Psoas muscle (tissue), 8 donors: ENCODE measurements around the gene MROH7. TPM values are rescaled to one million over a fixed set of nuclear protein-coding genes. Genes with fewer than 3 reads are reported as not detected.

Experiments
- ATAC-seq, 4 donors: fragments of 200-7000 bp; cut with Tn5 transposase; one replicate each; pipeline ENCODE4 v1.9.1; 2020; ENCODE audit warnings: moderate library complexity in 3 of 4, mild to moderate bottlenecking in 2 of 4
- DNase-seq, 2 donors: peaks; one replicate each; pipeline ENCODE4 v3.0.0-alpha.2; 2020
- H3K27ac ChIP-seq: fragments of 200-600 bp; one replicate; pipeline ENCODE4 v1.8.0; 2022
- H3K27me3 ChIP-seq, 3 donors: fragments of 200-600 bp in 1 of 3; one replicate each; pipeline versions ENCODE4 v1.6.1 to v1.8.0; 2013 to 2022; ENCODE audit warnings: low read length in 2 of 3, mild to moderate bottlenecking in 2 of 3, moderate library complexity in 1 of 3; ENCODE audit not compliant: insufficient read depth in 3 of 3
- H3K36me3 ChIP-seq, 2 donors: fragments of 200-600 bp in 1 of 2; one replicate each; pipeline versions ENCODE4 v1.6.1 to v1.8.0; 2013 to 2022; ENCODE audit warnings: low read depth in 1 of 2, mild to moderate bottlenecking in 1 of 2, moderate library complexity in 1 of 2; ENCODE audit not compliant: insufficient read depth in 1 of 2
- H3K4me1 ChIP-seq: fragments of 200-600 bp; one replicate; pipeline ENCODE4 v1.8.0; 2022
- H3K4me3 ChIP-seq: fragments of 200-600 bp; one replicate; pipeline ENCODE4 v1.8.0; 2022; ENCODE audit warnings: mild to moderate bottlenecking
- H3K9me3 ChIP-seq: fragments of 200-600 bp; one replicate; pipeline ENCODE4 v1.8.0; 2022
- CTCF ChIP-seq: fragments of 200-600 bp; IDR thresholded peaks from one replicate; pipeline ENCODE4 v1.8.0; 2022; ENCODE audit warnings: antibody characterized with exemption
- WGBS, 3 donors: extraction: QIAGEN DNeasy Blood & Tissue Kit; methylation state at CpG; one replicate each; pipeline versions ENCODE4 v1.1.6 to v1.1.7; 2013; 5-methylcytosine and 5-hydroxymethylcytosine counted together
- intact Hi-C, 2 donors: fragments of 100-400 bp; cut with DNase I; formaldehyde crosslinking; loops; one replicate each; pipeline versions ENCODE4 v1.11.0 to v1.14.2; 2022
- polyA plus RNA-seq, 3 donors: library from polyadenylated mRNA; stranded (reverse); fragments of 200-250 nt; gene quantifications; one replicate each; pipeline ENCODE4 v1.2.3, GENCODE V29; 2013
- total RNA-seq, 4 donors: library from RNA; stranded (reverse); fragmentation: NEBNext Ultra II Directional in 2 of 4; extraction: Animal tissue kit (Norgen Biotek cat#: 25700) in 2 of 4; gene quantifications; one replicate each; pipeline versions ENCODE4 v1.2.1 to v1.2.4, GENCODE V29; 2021 to 2023
- donor health status: healthy with polysubstance abuse.
- donor health status: DM: no; HTN: no; CAD: no; lungs with moderate emphysema.
- donor health status: Bipolar disorder and iron deficiency.
- donor health status: healthy.
- donor health status: DM: yes; HTN: yes; CAD: no.
- donor health status: DM: no; HTN: no; CAD: no.
- donor health status: DM: no; HTN: no; CAD: no.
- donor health status: DM: yes; HTN: yes; CAD: no.

Gene MROH7
- total and polyA plus RNA-seq, 7 donors: 0.05 to 7.0 (median 1.1) TPM

DNA sequence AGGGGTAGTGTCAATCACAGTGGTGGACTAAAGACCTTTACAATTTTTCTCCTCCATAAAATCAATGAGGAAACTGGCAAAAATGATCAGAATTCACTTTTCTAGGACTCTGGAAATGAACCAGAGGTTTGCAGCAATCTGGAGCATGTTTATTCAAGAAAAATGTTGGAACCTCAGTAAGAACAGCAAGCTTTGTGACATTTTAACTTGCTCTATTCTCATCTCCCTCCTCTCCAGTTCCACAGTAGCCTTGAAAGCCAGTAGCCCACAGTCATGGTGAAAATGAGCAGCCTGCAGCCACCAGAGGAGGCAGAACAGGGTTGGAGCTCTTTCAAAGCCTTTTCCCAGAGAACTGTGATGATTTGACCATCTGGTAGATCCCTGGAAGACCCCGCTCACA lies 83.2 kb downstream of the MROH7 start:
- Histone ChIP-seq H3K4me1 (no peaks in the 10 kb centered on the region), H3K9me3 (no peaks in the 10 kb centered on the region), H3K36me3 (peaks cover 22 to 100% of the 10 kb centered on the region in 2 donors), H3K27me3 (no peaks in the 10 kb centered on the region), H3K27ac (no peak overlapping the region), H3K4me3 (no peak overlapping the region)
- no peak for DNase-seq
- 90 to 100% (median 95%) methylated on average over 1 of the region's 1 CpG for WGBS, 3 donors
- TF ChIP-seq CTCF: no peak
- no peak for ATAC-seq
- intact Hi-C loops: no loop called here

DNA sequence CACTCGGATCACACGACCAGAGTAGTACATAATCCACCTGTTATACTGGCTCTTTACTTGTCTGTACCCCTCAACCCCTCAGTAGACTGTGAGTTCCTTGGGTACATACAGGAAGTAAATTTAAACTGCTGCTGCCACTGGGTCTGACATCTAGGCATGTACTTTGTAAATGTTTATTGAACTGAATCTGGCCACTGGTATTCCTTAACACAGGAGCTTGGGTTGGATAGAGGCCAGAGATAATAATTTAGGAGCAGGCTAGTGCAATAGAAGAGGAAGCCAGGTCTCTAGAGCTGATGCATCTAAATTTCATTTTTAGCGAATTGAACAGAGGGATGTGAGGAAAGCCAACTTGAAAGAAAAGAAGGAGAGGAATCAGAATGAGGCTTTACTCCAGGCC lies 86.4 kb downstream of the MROH7 start:
- intact Hi-C loops: no loop called here
- TF ChIP-seq CTCF: no peak
- no peak overlapping the region for H3K27ac ChIP-seq
- 71 to 84% (median 80%) methylated on average over 3 of the region's 3 CpGs for WGBS, 3 donors
- no peak for DNase-seq
- no peak for ATAC-seq
- no peaks in the 10 kb centered on the region for H3K9me3 ChIP-seq
- H3K4me1 ChIP-seq: no peaks in the 10 kb centered on the region
- H3K36me3 ChIP-seq: peaks cover 30 to 99% of the 10 kb centered on the region in 2 donors
- H3K27me3 ChIP-seq: no peaks in the 10 kb centered on the region
- no peak overlapping the region for H3K4me3 ChIP-seq

- Histone ChIP-seq H3K27me3 (no peaks in the 10 kb centered on the region), H3K27ac (no peak overlapping the region), H3K36me3 (peaks cover 11 to 98% of the 10 kb centered on the region in 2 donors), H3K4me3 (no peak overlapping the region), H3K9me3 (no peaks in the 10 kb centered on the region), H3K4me1 (no peaks in the 10 kb centered on the region)
- 91 to 94% (median 91%) methylated on average over 5 of the region's 5 CpGs for WGBS, 3 donors
- DNase-seq (no peak), ATAC-seq (no peak)
- no peak for TF ChIP-seq CTCF
- intact Hi-C loops: no loop called here
Observed at GRCh38 chr1:54736685-54737084, 95.1 kb downstream of the MROH7 start.

GRCh38 chr1:54738244-54738643 lies 96.7 kb downstream of the MROH7 start:
- WGBS, 3 donors: 81 to 91% (median 89%) methylated on average over 6 of the region's 6 CpGs
- Histone ChIP-seq H3K4me1 (no peaks in the 10 kb centered on the region), H3K27me3 (no peaks in the 10 kb centered on the region), H3K9me3 (no peaks in the 10 kb centered on the region), H3K4me3 (no peak overlapping the region), H3K36me3 (peaks cover 3 to 99% of the 10 kb centered on the region in 2 donors), H3K27ac (no peak overlapping the region)
- no peak for DNase-seq
- ATAC-seq: no peak
- TF ChIP-seq CTCF: no peak
- intact Hi-C loops: no loop called here

DNA sequence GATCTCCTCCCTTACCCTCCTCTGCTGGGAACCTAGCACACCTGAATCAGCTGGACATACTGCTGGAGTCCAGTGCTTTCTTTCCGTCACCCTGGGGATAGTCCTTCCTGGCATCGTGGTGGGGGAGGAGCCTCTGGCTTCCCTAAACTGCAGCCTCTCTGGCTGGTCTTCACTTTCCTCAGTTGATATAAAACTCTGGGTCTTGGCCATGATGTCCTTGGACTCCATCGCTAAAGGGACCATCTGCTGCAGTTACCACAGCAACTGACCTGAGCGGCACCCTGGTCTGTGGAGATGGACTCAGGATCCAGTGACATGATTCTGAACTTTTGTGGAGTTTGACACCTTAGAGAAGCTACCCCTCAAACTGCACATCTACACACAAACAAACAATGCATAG lies 99.9 kb downstream of the MROH7 start:
- Histone ChIP-seq H3K27ac (no peak overlapping the region), H3K9me3 (no peaks in the 10 kb centered on the region), H3K4me1 (no peaks in the 10 kb centered on the region), H3K4me3 (no peak overlapping the region), H3K27me3 (no peaks in the 10 kb centered on the region), H3K36me3 (peaks cover 0 to 76% of the 10 kb centered on the region in 2 donors)
- 76 to 86% (median 77%) methylated on average over 4 of the region's 4 CpGs for whole genome bisulfite sequencing, 3 donors
- DNase-seq (no peak), ATAC-seq (no peak)
- TF ChIP-seq CTCF: no peak
- intact Hi-C loops: no loop called here
